ENCODE data around the gene NEGR1.

- TF ChIP-seq POLR2A (IDR thresholded peaks at IDR 0.05) (no peak), POLR2AphosphoS5 (IDR thresholded peaks at IDR 0.05) (no peak), CTCF (IDR thresholded peaks at IDR 0.05) (no peak), EP300 (IDR thresholded peaks at IDR 0.05) (no peak)
Observed at GRCh38 chr1:71979882-71980281, 302.5 kb downstream of the NEGR1 start.

Data from gastroesophageal sphincter (tissue), 3 donors.